ENCODE measurements around the gene CCDC38.

The CCDC38 gene

DNA sequence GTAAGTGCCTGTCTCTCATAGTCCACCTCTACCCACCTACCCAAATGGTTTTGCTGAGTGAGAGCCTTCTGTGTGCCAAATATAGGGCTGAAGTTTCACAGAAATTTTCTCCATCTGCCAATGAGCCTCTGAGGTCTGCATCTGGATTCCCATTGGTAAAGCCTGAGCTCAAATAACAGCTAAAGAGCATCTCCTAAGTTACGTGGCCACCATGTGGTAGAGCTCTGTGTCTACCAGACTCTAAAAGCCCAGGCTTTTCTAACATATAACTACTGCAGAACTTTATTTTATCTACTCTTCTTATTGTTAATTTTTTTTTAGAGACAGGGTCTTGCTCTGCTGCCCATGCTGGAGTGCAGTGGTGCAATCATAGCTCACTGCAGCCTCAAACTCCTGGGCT is 16.7 kb upstream of the CCDC38 start:
- DNase-seq = no peak

DNA sequence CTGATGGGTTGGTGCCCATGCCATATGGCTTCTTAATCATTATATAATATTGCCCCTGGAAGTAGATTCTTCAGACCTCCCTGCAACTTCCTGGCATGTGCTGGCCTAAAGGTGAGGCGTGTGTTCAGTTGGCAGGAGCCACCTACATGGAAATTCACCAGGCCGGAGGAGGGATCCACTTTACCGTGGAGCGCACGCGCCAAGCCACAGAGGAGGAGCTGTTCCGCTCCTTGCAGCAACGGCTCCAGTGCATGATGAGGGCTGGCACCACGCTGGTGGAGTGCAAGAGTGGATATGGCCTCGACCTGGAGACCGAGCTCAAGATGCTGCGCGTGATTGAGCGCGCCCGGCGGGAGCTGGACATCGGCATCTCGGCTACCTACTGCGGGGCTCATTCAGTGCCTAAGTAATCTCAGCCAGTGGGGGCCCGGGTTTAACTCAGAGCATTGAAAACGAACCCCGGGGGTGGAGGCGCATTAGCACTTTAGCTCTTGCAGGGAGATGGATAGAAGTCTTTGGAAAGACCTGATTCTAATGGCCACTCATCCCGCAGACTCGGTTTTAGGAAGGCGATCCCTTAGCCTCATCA is 14.2 kb upstream of the CCDC38 start:
- no peak for DNase-seq

DNA sequence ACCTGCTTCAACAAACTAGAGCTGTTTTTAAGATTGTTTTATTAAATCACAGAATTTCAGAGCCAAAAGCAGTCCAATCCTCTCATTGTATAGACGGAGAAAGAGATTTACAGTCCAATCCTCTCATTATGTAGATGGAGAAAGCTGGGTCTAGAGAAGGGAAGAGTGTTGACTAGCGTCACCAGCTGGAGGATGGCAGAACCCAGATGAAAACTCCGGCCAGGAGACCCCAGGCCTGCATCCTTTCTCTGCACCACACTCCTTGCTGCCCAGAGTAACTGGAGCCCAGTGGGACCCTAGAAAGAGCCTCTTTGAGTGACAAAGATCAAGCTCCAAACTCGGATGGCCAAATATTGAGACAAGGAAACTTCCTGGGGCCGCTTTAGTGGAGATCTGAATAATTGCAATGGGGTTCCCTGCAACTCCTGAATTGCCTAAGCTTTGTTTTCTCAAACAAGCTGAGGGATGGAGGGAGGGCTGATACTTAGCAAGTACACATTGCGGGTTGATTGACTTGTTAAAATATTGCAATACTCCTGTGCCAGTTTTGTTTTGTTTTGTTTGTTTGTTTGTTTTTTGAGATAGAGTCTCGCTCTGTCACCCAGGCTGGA is 13.2 kb upstream of the CCDC38 start:
- DNase-seq = no peak

DNA sequence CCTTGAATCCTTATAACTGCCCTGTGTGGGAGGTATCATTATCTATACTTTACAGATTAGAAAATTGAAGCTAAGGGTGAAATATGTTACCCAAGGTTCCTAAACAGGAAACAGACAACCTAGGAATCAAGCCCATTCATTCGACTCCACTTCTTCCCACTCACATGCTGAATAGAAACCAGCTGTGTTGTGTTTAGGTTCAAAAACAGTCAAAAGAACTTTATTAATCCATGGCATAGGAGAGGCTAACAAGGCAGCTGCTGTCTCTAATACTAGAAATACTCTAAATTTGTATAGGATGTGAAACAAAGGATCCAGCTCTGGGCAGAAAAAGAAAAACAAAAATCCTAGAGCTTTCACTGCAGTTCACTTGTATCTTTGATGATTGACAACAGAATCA is 10.6 kb upstream of the CCDC38 start:
- no peak for DNase-seq

DNA sequence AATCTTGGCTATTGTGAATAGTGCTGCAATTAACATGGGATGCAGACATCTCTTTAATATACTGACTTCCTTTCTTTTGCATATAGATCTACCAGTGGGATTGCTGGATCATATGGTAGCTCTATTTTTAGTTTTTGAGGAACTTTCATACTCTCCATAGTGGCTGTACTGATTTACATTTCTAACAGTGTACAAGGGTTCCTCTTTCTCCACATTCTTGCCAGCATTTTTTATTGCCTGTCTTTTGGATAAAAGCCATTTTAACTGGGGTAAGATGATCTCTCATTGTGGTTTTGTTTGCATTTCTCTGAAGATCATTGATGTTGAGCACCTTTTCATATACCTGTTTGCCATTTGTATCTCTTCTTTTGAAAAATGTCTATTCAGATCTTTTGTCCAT is 9.1 kb upstream of the CCDC38 start:
- DNase-seq = no peak

DNA sequence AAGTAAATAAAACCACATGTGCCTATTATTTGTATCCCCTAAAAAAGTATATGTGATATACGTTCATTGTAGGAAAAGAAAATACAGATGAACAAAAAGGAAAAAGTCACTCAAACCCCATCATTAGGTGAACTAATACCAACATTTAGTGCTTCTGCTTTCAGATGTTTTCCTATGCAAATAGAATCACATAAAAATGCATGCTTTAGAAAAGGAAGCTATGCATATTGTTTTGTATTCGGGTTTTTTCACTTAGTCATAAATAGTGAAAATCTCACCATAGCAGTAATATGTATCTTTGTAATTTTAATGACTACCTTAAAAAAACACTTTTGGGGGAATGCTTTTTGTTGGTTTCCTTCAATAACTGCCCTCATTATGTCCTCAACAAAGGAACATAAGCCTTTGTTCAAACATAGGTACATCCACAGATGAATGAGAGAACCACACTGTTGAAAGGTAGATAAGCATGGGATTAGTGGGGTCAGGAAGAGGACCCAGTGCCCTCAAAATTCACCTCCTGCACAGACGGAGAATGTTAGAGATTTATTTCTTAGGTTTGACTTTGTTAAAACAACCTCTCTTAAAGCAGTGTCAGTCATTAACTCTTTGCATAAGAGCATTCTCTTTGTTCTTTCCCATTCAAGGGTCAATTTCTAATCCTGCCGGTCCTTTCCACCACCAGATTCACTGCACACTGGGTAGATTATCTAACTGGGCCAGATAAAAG is 7.2 kb upstream of the CCDC38 start:
- no peak for DNase-seq

DNA sequence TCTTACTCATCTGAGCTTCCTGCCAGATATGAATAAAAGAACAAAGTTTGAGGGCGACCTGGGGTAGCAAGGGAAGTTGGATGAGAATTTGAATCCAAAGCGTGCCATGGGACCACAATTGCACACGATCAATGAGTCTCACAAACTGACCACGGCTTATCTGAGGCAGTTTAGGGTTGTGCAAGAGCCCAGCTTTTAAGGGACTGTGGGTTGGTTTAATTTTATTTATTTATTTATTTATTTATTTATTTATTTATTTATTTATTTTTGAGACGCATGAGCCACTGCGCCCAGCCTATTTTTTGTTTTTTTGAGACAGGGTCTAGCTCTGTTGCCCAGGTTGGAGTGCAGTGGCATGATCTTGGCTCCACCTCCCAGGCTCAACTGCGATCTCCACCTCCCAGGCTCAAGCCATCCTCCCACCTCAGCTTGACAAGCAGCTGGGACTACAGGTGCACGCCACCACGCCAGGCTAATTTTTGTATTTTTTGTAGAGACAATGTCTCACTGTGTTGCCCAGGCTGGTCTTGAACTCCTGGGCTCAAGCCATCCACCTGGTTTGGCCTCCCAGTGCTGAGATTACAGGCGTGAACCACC is 1.8 kb upstream of the CCDC38 start:
- DNase-seq = no peak

DNA sequence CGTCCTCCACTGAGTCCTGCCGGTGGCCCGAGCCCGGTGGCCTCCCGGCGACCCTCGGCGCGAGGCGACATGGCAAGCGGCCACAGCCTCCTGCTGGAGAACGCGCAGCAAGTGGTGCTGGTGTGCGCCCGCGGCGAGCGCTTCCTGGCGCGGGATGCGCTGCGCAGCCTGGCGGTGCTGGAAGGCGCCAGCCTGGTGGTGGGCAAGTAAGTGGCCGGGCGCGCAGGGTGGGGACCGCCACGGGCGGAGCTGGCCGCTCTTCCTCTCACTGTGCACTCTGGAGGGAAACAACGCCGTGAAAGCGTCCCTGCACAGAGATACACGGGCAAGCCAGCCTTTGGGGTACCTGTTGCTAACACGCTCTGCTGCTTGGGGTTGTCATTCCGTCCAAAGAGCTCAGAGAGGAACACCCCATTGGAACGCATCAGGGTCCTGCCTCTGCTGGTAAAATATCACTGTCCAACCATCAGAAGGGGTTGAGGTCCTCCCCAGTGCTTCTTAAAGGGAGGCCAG is 972 bp upstream of the CCDC38 start, which contains the start of gene AMDHD1:
Gene AMDHD1, plus strand, starts transcription at position 2 of the 513 bp plus-strand sequence. Its CDS starts 68 bp downstream, at position 70.
- DNase-seq = no peak

DNA sequence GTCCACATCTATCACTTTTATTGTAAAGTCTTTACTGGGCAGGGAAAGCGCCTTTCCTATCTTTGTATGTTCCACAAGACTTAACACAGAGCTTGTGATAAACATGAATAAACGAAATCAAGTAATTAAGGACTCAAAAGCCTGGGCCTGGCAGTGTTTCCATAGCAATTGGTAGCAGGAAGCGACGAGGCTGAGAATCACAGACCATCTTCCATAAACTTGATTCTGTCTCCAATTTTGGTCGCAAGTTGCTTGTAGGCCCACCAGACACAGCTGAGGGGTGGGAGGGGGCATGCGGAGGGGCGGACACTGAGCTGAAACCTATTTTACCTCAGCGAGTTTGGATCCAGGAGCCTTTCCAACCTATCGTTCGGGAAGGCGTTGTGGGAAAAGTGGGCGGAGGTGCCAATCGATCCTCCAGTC is 302 bp downstream of the CCDC38 start:
- no peak for DNase-seq

DNA sequence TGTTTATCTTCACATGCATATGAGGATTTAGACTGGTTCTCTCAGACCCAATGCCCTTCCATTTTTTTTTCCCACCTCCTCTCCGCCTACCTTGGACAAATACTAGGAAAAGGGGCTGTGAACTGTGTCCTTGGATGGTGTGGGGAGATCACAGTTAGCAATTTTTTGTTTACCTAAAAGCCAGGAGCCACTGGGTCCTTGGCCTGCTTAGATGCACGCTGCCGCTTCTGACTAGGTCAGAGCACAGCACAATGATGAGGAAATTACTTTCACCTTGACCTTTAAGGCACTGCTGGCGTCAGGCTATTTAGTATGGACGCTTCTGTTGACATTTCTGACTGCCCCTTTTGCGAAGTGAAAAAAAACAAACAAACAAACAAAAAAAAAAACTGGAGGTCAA is 1.9 kb downstream of the CCDC38 start:
- DNase-seq = no peak

DNA sequence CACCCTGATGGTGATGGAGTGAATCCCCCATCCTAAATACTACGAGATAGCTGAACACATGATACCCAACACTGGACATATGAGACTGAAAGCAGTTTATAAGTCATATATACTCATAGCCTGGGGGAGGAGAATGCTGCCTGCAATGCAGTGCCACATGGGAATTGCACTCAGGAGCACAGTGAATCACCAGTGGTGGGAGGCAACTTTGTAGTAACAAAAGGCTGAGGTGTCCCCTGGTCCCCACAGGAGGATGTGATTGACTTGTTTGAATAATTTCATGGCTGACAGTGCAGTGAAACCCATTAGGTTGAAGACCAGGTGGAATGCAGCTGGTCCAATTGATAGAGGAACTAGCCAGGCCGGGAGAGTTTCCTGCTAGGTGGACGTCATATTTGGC is 20.2 kb downstream of the CCDC38 start:
- no peak for DNase-seq

DNA sequence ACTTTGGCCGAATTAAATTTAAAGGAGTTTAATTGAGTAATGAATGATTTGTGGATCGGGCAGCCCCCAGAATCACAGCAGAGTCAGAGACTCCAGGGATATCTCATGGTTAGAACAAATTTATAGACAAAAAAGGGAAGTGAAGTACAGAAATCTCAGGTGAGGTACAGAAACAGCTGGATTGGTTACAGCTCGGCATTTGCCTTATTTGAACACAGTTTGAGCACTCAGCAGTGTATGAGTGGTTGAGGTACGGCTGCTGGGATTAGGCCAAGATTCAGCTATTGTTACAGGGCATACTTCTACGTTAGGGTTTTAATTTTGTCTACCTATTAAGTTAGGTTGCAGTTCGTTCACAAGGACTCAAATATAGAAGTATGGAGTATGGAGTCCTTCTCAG is 23.3 kb downstream of the CCDC38 start:
- no peak for DNase-seq

DNA sequence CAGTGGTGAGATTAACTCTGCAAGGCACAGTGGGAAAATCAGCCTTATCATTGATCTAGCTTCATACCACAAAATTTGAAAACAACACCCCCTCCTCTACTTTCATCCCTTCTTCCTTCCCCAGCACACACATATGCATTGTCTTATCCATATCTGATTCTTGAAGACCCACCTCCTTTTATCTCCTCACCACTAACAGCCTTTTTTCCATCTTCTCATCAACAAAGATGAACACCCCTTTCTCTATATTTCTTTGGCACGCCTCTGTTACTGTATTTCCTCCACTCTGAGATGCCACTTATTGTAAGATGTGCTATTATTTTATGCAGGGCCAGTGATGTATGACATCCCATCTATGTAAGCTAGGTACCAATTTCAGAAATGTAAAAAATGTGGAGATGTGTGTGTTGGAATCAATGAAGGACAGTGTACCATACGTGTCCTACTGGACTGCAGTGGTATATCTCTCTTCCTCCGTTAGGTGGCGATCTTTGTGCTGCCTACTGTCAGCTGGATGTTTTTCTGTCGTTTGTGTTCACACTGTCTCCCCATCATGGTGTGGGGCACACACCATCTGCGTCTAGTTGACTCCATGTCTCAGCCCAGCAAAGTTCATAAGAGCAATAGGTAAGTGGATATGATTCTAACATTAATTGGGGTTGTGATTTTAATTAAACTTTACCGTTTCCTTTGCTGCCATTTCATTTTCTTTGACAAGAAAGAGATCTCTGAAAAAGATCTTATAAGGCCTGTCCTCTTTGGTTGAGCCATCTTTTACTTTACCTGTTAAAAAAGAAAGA is 24.0 kb downstream of the CCDC38 start:
- no peak for DNase-seq

DNA sequence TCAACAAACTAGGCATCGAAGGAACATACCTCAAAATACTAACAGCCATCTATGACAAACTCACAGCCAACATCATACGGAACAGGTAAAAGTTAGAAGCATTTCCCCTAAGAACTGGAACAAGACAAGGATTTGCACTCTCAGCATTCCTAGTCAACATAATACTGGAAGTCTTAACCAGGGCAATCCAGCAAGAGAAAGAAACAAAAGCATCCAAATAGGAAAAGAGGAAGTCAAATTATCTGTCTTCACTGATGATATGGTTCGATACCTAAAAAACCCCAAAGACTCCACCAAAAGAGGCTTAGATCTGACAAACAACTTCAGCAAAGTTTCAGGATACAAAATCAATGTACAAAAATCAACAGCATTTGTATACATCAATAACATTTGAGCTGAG is 32.5 kb downstream of the CCDC38 start:
- DNase-seq = no peak

DNA sequence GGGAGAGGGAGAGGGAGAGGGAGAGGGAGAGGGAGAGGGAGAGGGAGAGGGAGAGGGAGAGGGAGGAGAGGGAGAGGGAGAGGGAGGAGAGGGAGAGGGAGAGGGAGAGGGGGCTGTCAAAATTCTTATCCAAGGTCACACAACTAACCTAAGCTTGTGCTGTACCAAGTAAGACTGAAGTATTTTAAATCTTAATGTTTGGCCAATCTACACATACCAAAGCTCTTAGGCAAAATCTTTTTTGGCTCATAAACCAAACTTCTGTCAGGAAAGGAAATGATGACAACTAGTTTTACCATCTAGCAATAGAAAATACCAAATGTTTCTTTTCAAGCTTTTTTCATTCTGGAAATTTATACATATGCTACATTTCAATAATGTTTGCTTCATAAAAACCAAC is 33.8 kb downstream of the CCDC38 start:
- DNase-seq = no peak

DNA sequence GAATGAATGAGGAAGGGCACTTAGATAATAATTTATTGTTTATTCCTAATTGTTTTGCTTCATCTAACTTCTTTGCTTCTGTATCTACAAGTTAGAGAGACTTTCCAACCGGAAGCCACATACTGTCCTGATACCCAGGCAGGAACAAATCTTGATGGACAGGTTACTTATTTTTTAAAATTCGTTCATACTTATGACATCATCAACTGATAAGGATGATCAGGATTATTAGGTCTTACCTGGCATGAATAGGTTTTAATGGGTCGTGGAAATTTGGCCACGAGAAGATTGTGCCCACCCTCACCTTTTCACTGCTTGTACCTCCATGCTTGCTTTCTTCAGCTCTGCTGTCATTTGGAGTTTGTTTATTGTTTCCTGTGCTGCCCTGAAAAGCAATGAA is 44.3 kb downstream of the CCDC38 start:
- no peak for DNase-seq

DNA sequence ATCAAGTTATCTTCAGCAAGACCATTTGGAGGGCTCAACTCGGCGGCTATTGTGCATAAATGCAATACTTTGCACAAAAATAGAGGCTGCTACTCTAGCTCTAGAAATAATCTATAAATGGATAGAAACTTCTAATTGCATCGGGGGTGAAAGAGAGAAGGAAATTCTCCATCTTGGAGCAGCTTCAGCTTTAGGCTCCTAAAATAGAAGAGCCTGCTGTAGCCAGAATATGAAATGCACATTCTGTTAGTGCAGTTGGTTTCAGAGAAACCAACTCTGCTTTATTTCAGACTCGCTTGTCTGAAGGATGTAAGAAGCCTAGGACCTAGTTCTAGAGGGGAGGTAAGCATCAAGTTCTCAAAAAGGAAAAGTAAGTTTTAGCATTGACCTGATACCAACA is 45.6 kb downstream of the CCDC38 start:
- no peak for DNase-seq

DNA sequence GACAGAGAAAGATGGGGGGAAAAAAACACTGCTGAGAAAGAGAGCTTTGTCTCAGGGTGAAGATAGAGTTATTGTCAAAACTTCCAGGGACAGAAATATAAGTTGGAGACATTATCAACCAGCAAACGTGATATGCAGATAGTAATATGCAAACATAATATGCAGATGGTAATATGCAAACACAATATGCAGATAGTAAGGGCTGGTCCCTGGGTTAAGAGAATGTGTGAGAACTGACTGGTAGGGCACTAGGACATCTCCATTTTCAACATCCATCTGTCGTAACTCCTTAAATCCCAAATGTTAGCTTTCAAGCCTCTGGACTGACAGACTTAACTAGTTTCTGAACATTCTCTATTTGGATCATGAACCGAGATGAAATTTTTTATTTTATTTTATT is 51.5 kb downstream of the CCDC38 start:
- DNase-seq = no peak

DNA sequence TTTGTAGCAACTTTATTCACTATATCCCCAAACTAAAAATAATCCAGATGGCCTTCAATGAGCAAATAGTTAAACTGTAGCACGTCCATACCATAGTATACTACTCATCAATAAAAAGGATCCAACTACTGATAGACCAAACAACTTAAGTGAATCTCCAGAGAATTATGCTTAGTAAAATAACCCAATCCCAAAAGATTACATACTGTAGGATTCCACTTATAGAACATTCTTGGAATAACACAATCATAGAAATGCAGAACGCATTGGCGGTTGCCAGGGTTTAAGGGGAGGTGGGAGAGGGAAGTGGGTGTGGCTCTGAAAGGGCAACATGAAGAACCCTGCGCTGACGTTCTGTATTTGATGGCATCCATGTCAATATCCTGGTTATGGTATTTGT is 55.1 kb downstream of the CCDC38 start:
- DNase-seq = no peak

DNA sequence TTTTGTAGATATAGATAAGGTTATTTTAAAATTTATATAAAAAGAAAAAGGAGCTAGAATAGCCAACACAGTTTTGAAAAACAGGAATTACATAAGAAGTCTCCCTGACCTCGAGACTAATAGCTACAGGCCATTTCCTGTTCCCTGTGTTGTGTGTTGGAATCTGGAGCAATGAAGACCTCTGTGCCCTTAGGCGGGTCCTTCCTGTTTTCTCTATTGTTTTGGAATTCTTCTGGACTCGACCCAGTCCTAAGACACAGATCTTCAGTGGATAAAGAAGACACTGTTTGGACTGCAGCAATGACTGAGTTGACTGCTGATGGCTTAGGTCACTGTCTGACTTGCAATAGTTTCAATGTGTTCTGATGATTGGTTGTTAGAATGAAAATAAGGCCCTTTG is 57.4 kb downstream of the CCDC38 start:
- no peak for DNase-seq

DNA sequence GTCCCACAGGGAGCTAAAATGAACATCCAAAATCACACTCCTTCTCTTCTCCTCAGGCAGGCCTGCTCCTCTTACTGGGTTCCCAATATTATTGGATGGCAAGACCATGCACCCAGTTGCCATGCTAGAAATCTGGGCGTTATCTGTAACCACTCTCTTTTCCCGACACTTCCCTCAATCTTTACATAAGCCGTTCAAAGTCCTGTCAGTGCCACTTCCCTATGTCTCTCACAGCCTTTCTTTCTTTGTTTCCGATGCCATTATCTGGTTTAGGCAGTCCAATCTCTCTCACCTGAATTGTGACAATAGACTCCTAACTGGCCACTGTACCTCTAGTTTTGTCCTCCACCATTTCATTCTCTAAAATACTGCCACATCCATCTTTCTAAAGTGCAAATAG is 59.5 kb downstream of the CCDC38 start:
- no peak for DNase-seq

DNA sequence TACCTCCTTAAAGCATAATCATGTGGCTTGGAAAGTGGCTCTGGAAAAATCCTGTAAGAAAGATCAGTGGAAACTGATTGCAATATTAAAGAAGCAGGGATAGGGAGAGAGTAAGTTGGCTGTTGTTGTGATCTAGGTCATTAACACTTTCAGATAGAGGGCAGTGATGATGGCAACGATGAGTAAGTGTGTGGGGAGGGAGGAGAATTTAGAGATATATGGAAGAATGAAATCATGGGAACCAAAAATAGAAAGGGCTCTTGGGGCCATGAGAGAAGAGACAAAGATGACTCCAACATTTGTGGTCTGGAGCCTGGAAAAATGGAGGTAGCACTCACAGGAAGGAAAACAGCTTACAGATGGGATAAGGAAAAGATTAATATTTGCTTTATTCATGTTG is 60.3 kb downstream of the CCDC38 start:
- no peak for DNase-seq

DNA sequence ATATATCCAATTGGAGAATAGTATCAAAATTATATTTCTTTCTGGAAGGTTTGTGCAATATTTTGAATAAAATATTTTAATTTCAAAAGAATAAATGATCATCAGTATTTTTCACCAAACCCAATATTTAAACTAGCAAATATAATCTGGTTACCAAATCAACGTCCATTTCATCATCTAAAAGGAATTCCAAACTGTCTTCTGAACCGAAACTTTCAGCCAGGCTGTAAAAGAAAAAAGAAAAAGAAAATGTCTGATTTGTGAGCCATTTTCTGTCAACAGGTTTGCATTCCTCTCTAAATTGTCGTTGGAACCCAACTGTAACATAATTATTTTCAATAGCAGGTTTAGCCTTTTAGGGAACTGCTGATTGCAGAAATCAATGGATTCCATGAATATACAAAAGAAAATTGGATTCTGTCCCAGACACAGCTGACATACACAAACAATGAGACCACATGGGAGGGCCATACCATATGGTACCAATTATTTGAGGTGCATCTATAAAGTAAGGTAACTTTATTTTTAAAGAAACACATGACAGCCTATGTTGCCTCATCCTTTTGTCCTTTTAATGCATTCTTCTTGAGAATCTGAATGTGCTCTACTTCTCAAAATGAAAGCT is 61.0 kb downstream of the CCDC38 start:
- no peak for DNase-seq

Data from NCI-H2107 (cell line).